GM12874 (cell line): ENCODE measurements around the gene UBL5.

ENCODE experiments used
- CTCF ChIP-seq: IDR thresholded peaks from 2 replicates; pipeline ENCODE4 v1.5.1; 2011; ENCODE audit warnings: low read depth, mild to moderate bottlenecking, control low read depth, low read length, moderate library complexity; ENCODE audit not compliant: insufficient read depth

Gene UBL5

DNA sequence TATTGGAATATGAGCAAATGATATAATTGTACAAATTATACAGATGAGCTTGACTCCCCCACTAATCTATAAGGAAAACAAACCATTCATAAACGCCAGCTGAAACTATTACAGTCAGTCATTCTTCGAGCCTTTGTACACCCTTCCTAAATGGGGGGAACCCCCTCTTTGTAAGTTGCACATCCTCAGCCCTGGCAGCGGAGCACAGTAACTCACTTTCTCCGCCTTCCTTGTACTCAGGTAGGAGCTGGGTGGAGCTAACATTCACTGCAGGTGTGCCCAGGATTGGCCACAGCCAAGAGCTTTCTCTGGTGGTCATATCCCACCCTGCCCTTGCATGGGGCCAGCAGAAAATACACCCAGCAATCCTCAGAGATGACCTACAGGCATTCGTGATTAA lies 36.0 kb downstream of the UBL5 start:
- no peak for TF ChIP-seq CTCF

- no peak for TF ChIP-seq CTCF
Measured at GRCh38 chr19:9865732-9866501, 38.2 kb downstream of the UBL5 start.

- no peak for TF ChIP-seq CTCF
Measured at GRCh38 chr19:9868983-9869617, 41.4 kb downstream of the UBL5 start.

DNA sequence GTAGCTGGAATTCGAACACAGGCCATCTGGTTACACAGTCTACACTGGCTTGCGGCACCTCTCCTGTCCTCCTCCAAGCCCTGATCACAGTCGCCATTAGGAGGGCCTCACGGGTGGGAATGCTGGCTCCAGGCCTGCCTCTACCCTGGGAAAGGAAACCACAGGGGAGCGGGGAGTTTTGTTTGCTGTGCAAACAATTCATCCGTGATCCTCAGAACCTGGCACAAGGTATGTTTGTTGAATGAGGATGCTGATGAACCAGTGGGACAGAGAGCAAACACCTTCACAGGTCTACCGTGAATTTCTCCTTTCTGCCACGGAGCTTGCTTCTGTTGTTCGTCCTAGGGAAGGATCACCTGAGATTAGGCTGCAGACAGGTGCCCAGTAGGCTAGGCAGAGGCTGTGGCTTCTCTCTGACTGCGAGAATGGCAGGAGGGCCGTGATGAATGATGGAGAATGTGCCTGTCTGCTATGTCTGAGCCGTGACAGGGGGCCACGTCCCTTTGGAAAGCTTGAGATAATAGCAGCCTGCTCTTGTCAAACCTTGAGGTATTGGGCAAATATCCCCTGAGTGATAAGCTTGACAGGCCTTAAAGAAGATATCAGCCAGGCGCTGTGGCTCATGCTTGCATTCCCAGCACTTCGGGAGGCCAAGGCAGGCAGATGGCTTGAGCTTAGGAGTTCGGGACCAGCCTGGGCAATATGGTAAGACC lies 44.1 kb downstream of the UBL5 start:
- TF ChIP-seq CTCF = no peak

GRCh38 chr19:9872618-9873242 lies 45.0 kb downstream of the UBL5 start:
- TF ChIP-seq CTCF = no peak

DNA sequence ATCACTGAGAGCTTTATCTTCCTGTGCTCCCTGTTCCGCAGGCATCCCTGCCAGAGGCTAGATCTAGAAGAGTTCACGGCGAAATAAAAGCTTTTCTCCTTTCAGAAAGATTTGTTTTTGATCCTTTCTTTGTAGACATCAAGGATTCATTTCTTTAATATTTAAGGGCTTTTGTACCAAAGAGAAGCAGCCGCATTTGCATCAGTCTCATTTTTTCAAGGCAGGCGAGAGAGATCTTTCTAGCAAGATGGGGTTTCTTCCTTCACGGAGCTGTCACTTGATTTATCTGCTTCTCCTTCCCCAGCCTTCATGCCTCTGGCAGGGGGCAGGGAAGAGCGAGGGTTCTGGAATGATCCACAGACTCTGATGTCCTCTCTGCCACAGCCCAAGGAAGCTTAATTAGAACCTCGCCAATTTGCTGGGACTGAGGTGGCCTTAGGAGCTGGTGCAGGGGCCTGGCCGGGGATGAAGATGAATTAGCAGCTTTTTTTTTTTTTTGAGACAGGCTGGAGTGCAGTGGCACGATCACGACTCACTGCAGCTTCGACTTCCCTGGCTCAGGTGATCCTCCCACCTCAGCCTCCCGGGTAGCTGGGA lies 47.4 kb downstream of the UBL5 start:
- no peak for TF ChIP-seq CTCF

DNA sequence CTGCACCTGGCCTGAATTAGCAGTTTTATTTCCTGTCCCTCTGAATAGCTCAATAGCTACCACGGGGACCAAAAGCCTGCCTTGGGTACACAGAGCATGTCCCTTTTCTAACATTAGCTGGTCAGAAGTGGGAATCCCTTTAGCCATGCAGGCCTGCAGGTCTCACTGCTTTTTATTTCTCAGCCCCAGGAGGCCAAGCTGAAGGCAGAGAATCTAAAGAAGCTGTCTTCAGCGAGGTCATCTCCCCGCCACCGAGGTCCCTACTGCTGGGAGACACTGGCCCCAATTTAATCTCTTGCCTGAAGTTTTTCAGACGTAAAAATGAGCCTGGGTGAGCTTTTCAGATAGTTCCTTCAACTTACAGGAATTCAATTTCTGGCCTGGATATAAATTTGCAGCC lies 48.1 kb downstream of the UBL5 start:
- TF ChIP-seq CTCF = no peak
